Peyer's patch (tissue), 4 donors: Measurements from ENCODE around the gene FAM47E.

Experiments
- CTCF ChIP-seq, 6 experiments: fragments of 450-650 bp in 4 of 6; fragments of 200-600 bp in 2 of 6; sonication (generic) in 1 of 6; IDR thresholded peaks; one replicate each; pipeline ENCODE4 v1.5.1; 2017 to 2019; ENCODE audit warnings: antibody characterized with exemption in 6 of 6, mild to moderate bottlenecking in 3 of 6, moderate library complexity in 1 of 6
- POLR2A ChIP-seq, 2 donors: fragments of 450-650 bp; IDR thresholded peaks; one replicate each; pipeline ENCODE4 v1.5.1; 2017; ENCODE audit warnings: antibody characterized with exemption in 2 of 2, mild to moderate bottlenecking in 2 of 2, moderate library complexity in 2 of 2

- no peak for TF ChIP-seq CTCF (IDR thresholded peaks at IDR 0.05)
- TF ChIP-seq POLR2A (IDR thresholded peaks at IDR 0.05): no peak
These were observed 4.5 kb downstream of the FAM47E start for GRCh38 chr4:76256032-76256431.
